Measurements from ENCODE around the gene ZNF202.

The ZNF202 gene

GRCh38 chr11:123742724-123743120 lies 1.3 kb upstream of the ZNF202 start:
- in situ Hi-C loops (cut with MboI; ENCODE audit: low sequenced_read_pairs, unreplicated experiment) = no loop called here
- TF ChIP-seq CTCF (IDR thresholded peaks at IDR 0.05; ENCODE audit: borderline replicate concordance, control extremely low read depth, extremely low read depth, insufficient read depth, missing control alignments) = no peak
- DNase-seq (ENCODE audit: low spot score) = no peak

- DNase-seq (ENCODE audit: low spot score) = no peak
- TF ChIP-seq CTCF (IDR thresholded peaks at IDR 0.05; ENCODE audit: borderline replicate concordance, control extremely low read depth, extremely low read depth, insufficient read depth, missing control alignments) = no peak
- in situ Hi-C loops (cut with MboI; ENCODE audit: low sequenced_read_pairs, unreplicated experiment) = no loop called here
Observed at GRCh38 chr11:123742031-123742723, 717 bp upstream of the ZNF202 start.

- in situ Hi-C loops (cut with MboI; ENCODE audit: low sequenced_read_pairs, unreplicated experiment) = no loop called here
- TF ChIP-seq CTCF (IDR thresholded peaks at IDR 0.05; ENCODE audit: borderline replicate concordance, control extremely low read depth, extremely low read depth, insufficient read depth, missing control alignments) = no peak
- peak; percentile 37 for DNase-seq (ENCODE audit: low spot score)
Observed at GRCh38 chr11:123740787-123741158, 687 bp downstream of the ZNF202 start.

- no peak for TF ChIP-seq CTCF (IDR thresholded peaks at IDR 0.05; ENCODE audit: borderline replicate concordance, control extremely low read depth, extremely low read depth, insufficient read depth, missing control alignments)
- DNase-seq (ENCODE audit: low spot score) = no peak
- in situ Hi-C loops (cut with MboI; ENCODE audit: low sequenced_read_pairs, unreplicated experiment) = no loop called here
Observed at GRCh38 chr11:123738374-123738773, 3.1 kb downstream of the ZNF202 start.

- TF ChIP-seq CTCF (IDR thresholded peaks at IDR 0.05; ENCODE audit: borderline replicate concordance, control extremely low read depth, extremely low read depth, insufficient read depth, missing control alignments) = no peak
- in situ Hi-C loops (cut with MboI; ENCODE audit: low sequenced_read_pairs, unreplicated experiment) = no loop called here
Observed at GRCh38 chr11:123736769-123737168, 4.7 kb downstream of the ZNF202 start.

GRCh38 chr11:123729602-123730001 lies 11.9 kb downstream of the ZNF202 start:
- no peak for TF ChIP-seq CTCF (IDR thresholded peaks at IDR 0.05; ENCODE audit: borderline replicate concordance, control extremely low read depth, extremely low read depth, insufficient read depth, missing control alignments)
- no peak for DNase-seq (ENCODE audit: low spot score)
- in situ Hi-C loops (cut with MboI; ENCODE audit: low sequenced_read_pairs, unreplicated experiment) = no loop called here

More at GRCh38 chr11:123736769-123737168, 4.7 kb downstream of the ZNF202 start:
- DNase-seq (ENCODE audit: low spot score) = no peak
